Large intestine (tissue), 3 donors: ENCODE results near the gene TYMS. TPM values are rescaled to one million over a fixed set of nuclear protein-coding genes. Genes with fewer than 3 reads are reported as not detected.
A peak's percentile ranks its signal among the peaks of the same experiment; 100 is the strongest.

ENCODE experiments used
- DNase-seq, 2 donors: peaks; one replicate each; pipeline versions ENCODE4 v3.0.0 to v3.0.0-alpha.2; 2013
- H3K27ac ChIP-seq: one replicate; pipeline ENCODE4 v1.5.1; 2013; ENCODE audit warnings: low read length
- H3K27me3 ChIP-seq: 2 replicates; pipeline ENCODE4 v1.6.1; 2013; ENCODE audit warnings: low read length; ENCODE audit not compliant: control insufficient read depth, insufficient read depth
- H3K36me3 ChIP-seq: 2 replicates; pipeline ENCODE4 v1.6.1; 2013; ENCODE audit warnings: low read length; ENCODE audit not compliant: control insufficient read depth, insufficient read depth
- H3K4me1 ChIP-seq: one replicate; pipeline ENCODE4 v1.6.1; 2013; ENCODE audit warnings: low read length; ENCODE audit not compliant: control insufficient read depth, insufficient read depth
- H3K4me3 ChIP-seq: one replicate; pipeline ENCODE4 v1.5.1; 2013; ENCODE audit warnings: low read length
- H3K9me3 ChIP-seq: one replicate; pipeline ENCODE4 v1.6.1; 2013; ENCODE audit warnings: mild to moderate bottlenecking, low read depth, low read length, moderate library complexity; ENCODE audit not compliant: control insufficient read depth
- WGBS: methylation state at CpG from one replicate; pipeline ENCODE4 v1.1.5; 2013; ENCODE audit warnings: low lambda C conversion rate; ENCODE audit not compliant: insufficient coverage; 5-methylcytosine and 5-hydroxymethylcytosine counted together
- polyA plus RNA-seq: library from polyadenylated mRNA; unstranded; fragments of 120-200 nt; gene quantifications from one replicate; pipeline ENCODE4 v1.2.1, GENCODE V29; 2013

TYMS gene
- polyA plus RNA-seq, 1 donor = 69.9 TPM

- no peak for DNase-seq
- Histone ChIP-seq H3K9me3 (peaks cover 5% of the 10 kb centered on the region), H3K36me3 (peaks cover 19% of the 10 kb centered on the region), H3K27me3 (no peaks in the 10 kb centered on the region), H3K27ac (no peak overlapping the region), H3K4me3 (no peak overlapping the region), H3K4me1 (peaks cover 8% of the 10 kb centered on the region)
- 100% methylated on average over 1 of the region's 6 CpGs for WGBS
These were observed 2.1 kb downstream of the TYMS start for GRCh38 chr18:659597-659996.

GRCh38 chr18:662197-662596 lies 4.7 kb downstream of the TYMS start:
- no CpG with 5 or more reads among the region's 4 CpGs for WGBS
- peaks cover 25% of the 10 kb centered on the region for H3K36me3 ChIP-seq
- peaks cover 8% of the 10 kb centered on the region for H3K4me1 ChIP-seq
- DNase-seq = no peak
- H3K27me3 ChIP-seq = no peaks in the 10 kb centered on the region
- H3K9me3 ChIP-seq = peaks cover 5% of the 10 kb centered on the region
- no peak overlapping the region for H3K27ac ChIP-seq
- no peak overlapping the region for H3K4me3 ChIP-seq

GRCh38 chr18:666177-666576 lies 8.7 kb downstream of the TYMS start:
- no CpG with 5 or more reads among the region's 8 CpGs for WGBS
- no peak for DNase-seq
- Histone ChIP-seq H3K27me3 (no peaks in the 10 kb centered on the region), H3K9me3 (peaks cover 5% of the 10 kb centered on the region), H3K4me1 (no peaks in the 10 kb centered on the region), H3K27ac (no peak overlapping the region), H3K36me3 (peaks cover 35% of the 10 kb centered on the region), H3K4me3 (no peak overlapping the region)

- H3K9me3 ChIP-seq = peaks cover 5% of the 10 kb centered on the region
- peaks cover 39% of the 10 kb centered on the region for H3K36me3 ChIP-seq
- no peak overlapping the region for H3K4me3 ChIP-seq
- DNase-seq = no peak
- 90% methylated on average over 2 of the region's 3 CpGs for WGBS
- H3K27me3 ChIP-seq = no peaks in the 10 kb centered on the region
- no peak overlapping the region for H3K27ac ChIP-seq
- no peaks in the 10 kb centered on the region for H3K4me1 ChIP-seq
These were observed 9.2 kb downstream of the TYMS start for GRCh38 chr18:666628-667027.

- peak; percentile 58 to 85 for DNase-seq
- Histone ChIP-seq H3K27ac (peak overlapping the region; percentile 41), H3K27me3 (no peaks in the 10 kb centered on the region), H3K4me3 (no peak overlapping the region), H3K9me3 (no peaks in the 10 kb centered on the region), H3K4me1 (no peaks in the 10 kb centered on the region), H3K36me3 (peaks cover 49% of the 10 kb centered on the region)
- WGBS = no CpG with 5 or more reads among the region's 1 CpG
These were observed 10.8 kb downstream of the TYMS start for GRCh38 chr18:668260-668659.

GRCh38 chr18:669077-669476 lies 11.6 kb downstream of the TYMS start:
- Histone ChIP-seq H3K36me3 (peaks cover 55% of the 10 kb centered on the region), H3K4me1 (no peaks in the 10 kb centered on the region), H3K27me3 (no peaks in the 10 kb centered on the region), H3K27ac (peak overlapping the region; percentile 41), H3K9me3 (no peaks in the 10 kb centered on the region), H3K4me3 (no peak overlapping the region)
- no CpG with 5 or more reads among the region's 8 CpGs for WGBS
- DNase-seq = no peak

- Histone ChIP-seq H3K4me3 (no peak overlapping the region), H3K27me3 (no peaks in the 10 kb centered on the region), H3K9me3 (no peaks in the 10 kb centered on the region), H3K27ac (no peak overlapping the region), H3K36me3 (peaks cover 68% of the 10 kb centered on the region), H3K4me1 (no peaks in the 10 kb centered on the region)
- no CpG with 5 or more reads among the region's 11 CpGs for WGBS
- no peak for DNase-seq
These were observed 13.1 kb downstream of the TYMS start for GRCh38 chr18:670522-670921.

- Histone ChIP-seq H3K27ac (no peak overlapping the region), H3K36me3 (peaks cover 73% of the 10 kb centered on the region), H3K27me3 (no peaks in the 10 kb centered on the region), H3K9me3 (no peaks in the 10 kb centered on the region), H3K4me3 (no peak overlapping the region), H3K4me1 (no peaks in the 10 kb centered on the region)
- DNase-seq = no peak
- no CpG with 5 or more reads among the region's 1 CpG for WGBS
These were observed 14.0 kb downstream of the TYMS start for GRCh38 chr18:671405-671804.

- WGBS = no CpG with 5 or more reads among the region's 3 CpGs
- H3K36me3 ChIP-seq = peaks cover 89% of the 10 kb centered on the region
- no peak overlapping the region for H3K27ac ChIP-seq
- no peak overlapping the region for H3K4me3 ChIP-seq
- no peaks in the 10 kb centered on the region for H3K27me3 ChIP-seq
- DNase-seq = no peak
- H3K4me1 ChIP-seq = no peaks in the 10 kb centered on the region
- H3K9me3 ChIP-seq = no peaks in the 10 kb centered on the region
These were observed 15.9 kb downstream of the TYMS start for GRCh38 chr18:673317-673716.

- Histone ChIP-seq H3K9me3 (no peaks in the 10 kb centered on the region), H3K4me3 (no peak overlapping the region), H3K27ac (no peak overlapping the region), H3K27me3 (no peaks in the 10 kb centered on the region), H3K4me1 (peaks cover 4% of the 10 kb centered on the region), H3K36me3 (peaks cover 91% of the 10 kb centered on the region)
- 42% methylated on average over 2 of the region's 5 CpGs for WGBS
- DNase-seq = no peak
These were observed 16.3 kb downstream of the TYMS start for GRCh38 chr18:673769-674168.

- Histone ChIP-seq H3K36me3 (peaks cover 87% of the 10 kb centered on the region), H3K4me3 (no peak overlapping the region), H3K9me3 (no peaks in the 10 kb centered on the region), H3K27ac (no peak overlapping the region), H3K4me1 (peaks cover 19% of the 10 kb centered on the region), H3K27me3 (no peaks in the 10 kb centered on the region)
- no peak for DNase-seq
- WGBS = no CpG with 5 or more reads among the region's 7 CpGs
These were observed 17.9 kb downstream of the TYMS start for GRCh38 chr18:675307-675706.
